Measurements from ENCODE around the gene VPS13D.

DNA sequence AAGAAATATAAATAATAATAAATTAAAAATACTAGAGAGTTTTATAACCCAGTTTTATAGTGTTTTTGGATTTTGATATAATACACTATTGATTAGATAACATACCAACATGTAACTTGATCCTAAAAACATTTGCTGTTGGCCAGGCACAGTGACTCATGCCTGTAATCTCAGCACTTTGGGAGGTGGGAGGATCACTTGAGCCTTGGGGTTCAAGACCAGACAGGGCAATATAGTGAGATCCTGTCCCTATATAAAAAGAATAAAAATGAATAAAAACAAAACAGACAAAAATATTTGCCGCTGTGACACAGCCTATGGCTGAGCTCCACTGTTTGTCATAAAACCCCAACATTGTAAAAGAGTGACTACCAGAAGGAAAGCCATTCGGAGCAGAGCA, 26.1 kb downstream of the VPS13D start:
- TF ChIP-seq, protein P1, sequence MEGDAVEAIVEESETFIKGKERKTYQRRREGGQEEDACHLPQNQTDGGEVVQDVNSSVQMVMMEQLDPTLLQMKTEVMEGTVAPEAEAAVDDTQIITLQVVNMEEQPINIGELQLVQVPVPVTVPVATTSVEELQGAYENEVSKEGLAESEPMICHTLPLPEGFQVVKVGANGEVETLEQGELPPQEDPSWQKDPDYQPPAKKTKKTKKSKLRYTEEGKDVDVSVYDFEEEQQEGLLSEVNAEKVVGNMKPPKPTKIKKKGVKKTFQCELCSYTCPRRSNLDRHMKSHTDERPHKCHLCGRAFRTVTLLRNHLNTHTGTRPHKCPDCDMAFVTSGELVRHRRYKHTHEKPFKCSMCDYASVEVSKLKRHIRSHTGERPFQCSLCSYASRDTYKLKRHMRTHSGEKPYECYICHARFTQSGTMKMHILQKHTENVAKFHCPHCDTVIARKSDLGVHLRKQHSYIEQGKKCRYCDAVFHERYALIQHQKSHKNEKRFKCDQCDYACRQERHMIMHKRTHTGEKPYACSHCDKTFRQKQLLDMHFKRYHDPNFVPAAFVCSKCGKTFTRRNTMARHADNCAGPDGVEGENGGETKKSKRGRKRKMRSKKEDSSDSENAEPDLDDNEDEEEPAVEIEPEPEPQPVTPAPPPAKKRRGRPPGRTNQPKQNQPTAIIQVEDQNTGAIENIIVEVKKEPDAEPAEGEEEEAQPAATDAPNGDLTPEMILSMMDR (IDR thresholded peaks at IDR 0.05), result no peak
- TF ChIP-seq EP300 (IDR thresholded peaks at IDR 0.05), result no peak
- TF ChIP-seq POLR2A (IDR thresholded peaks at IDR 0.05), result no peak
- no peak for TF ChIP-seq POLR2AphosphoS5 (IDR thresholded peaks at IDR 0.05)
